Peyer's patch (tissue), 4 donors: Measurements from ENCODE around the gene OR52N4. TPM values are rescaled to one million over a fixed set of nuclear protein-coding genes. Genes with fewer than 3 reads are reported as not detected.

Experiments
- DNase-seq, 3 donors: peaks; one replicate each; pipeline ENCODE4 v3.0.0-alpha.2; 2017 to 2019
- H3K27ac ChIP-seq, 4 donors: fragments of 200-600 bp; sonication (generic); one replicate each; pipeline ENCODE4 v1.5.1; 2016 to 2019
- H3K27me3 ChIP-seq, 2 donors: fragments of 200-600 bp; sonication (generic); one replicate each; pipeline ENCODE4 v1.5.1; 2019
- H3K36me3 ChIP-seq, 3 donors: fragments of 200-600 bp; sonication (generic); one replicate each; pipeline ENCODE4 v1.5.1; 2016 to 2019
- H3K4me1 ChIP-seq, 4 donors: fragments of 200-600 bp; sonication (generic); one replicate each; pipeline ENCODE4 v1.5.1; 2016 to 2019
- H3K4me3 ChIP-seq, 4 donors: fragments of 200-600 bp; sonication (generic); 1 replicate in 3 of 4; 2 replicates in 1 of 4; pipeline ENCODE4 v1.5.1; 2016 to 2019; ENCODE audit warnings: mild to moderate bottlenecking in 1 of 4
- H3K9me3 ChIP-seq, 4 donors: fragments of 200-600 bp; sonication (generic); one replicate each; pipeline ENCODE4 v1.5.1; 2016 to 2019; ENCODE audit warnings: mild to moderate bottlenecking in 1 of 4
- POLR2A ChIP-seq, 2 donors: fragments of 450-650 bp; IDR thresholded peaks; one replicate each; pipeline ENCODE4 v1.5.1; 2017; ENCODE audit warnings: antibody characterized with exemption in 2 of 2, mild to moderate bottlenecking in 2 of 2, moderate library complexity in 2 of 2
- total RNA-seq, 4 donors: library from RNA; depleted of rRNA; stranded (reverse); fragments of >200 nt; gene quantifications; one replicate each; pipeline ENCODE4 v1.1.0, GENCODE V29; 2016
- TF ChIP-seq, protein P1 (sequence below), 6 experiments: fragments of 450-650 bp in 4 of 6; fragments of 200-600 bp in 2 of 6; sonication (generic) in 1 of 6; IDR thresholded peaks; one replicate each; pipeline ENCODE4 v1.5.1; 2017 to 2019; ENCODE audit warnings: antibody characterized with exemption in 6 of 6, mild to moderate bottlenecking in 3 of 6, moderate library complexity in 1 of 6

OR52N4 gene
- total RNA-seq, 4 donors from 2014 or later, result not detected

DNA sequence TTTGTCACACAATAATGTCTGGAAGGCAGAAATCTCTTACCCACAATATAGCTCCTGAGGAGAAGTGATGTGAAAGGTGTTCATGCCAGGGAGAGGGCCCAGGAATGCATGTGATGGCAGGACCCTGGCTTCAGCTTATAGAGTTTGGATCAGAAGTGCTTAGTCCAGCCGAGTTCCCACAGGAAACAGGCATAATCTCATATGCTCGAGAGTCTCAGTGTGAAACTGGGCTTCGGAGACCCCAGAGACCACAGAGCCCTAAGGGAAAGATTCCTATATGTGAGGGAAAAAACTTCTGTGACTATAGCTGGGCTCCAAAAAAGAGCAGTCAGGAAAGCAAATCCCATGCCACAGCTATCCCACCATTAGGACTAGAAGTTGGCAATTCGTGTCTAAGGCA is 29.2 kb downstream of the OR52N4 start, which contains the start of gene OR52N5:
TSS of gene OR52N5 (minus strand) at position 101 of the 400 bp plus-strand sequence. CDS start 4,721 bp downstream, outside the sequence.
- Histone ChIP-seq H3K36me3 (no peaks in the 10 kb centered on the region), H3K4me1 (no peaks in the 10 kb centered on the region), H3K27ac (no peak within 1 kb of the TSS), H3K27me3 (no peaks in the 10 kb centered on the region), H3K9me3 (no peaks in the 10 kb centered on the region), H3K4me3 (no peak within 1 kb of the TSS)
- TF ChIP-seq POLR2A (IDR thresholded peaks at IDR 0.05), result no peak
- TF ChIP-seq, protein P1, sequence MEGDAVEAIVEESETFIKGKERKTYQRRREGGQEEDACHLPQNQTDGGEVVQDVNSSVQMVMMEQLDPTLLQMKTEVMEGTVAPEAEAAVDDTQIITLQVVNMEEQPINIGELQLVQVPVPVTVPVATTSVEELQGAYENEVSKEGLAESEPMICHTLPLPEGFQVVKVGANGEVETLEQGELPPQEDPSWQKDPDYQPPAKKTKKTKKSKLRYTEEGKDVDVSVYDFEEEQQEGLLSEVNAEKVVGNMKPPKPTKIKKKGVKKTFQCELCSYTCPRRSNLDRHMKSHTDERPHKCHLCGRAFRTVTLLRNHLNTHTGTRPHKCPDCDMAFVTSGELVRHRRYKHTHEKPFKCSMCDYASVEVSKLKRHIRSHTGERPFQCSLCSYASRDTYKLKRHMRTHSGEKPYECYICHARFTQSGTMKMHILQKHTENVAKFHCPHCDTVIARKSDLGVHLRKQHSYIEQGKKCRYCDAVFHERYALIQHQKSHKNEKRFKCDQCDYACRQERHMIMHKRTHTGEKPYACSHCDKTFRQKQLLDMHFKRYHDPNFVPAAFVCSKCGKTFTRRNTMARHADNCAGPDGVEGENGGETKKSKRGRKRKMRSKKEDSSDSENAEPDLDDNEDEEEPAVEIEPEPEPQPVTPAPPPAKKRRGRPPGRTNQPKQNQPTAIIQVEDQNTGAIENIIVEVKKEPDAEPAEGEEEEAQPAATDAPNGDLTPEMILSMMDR (IDR thresholded peaks at IDR 0.05), result no peak
- no peak for DNase-seq

DNA sequence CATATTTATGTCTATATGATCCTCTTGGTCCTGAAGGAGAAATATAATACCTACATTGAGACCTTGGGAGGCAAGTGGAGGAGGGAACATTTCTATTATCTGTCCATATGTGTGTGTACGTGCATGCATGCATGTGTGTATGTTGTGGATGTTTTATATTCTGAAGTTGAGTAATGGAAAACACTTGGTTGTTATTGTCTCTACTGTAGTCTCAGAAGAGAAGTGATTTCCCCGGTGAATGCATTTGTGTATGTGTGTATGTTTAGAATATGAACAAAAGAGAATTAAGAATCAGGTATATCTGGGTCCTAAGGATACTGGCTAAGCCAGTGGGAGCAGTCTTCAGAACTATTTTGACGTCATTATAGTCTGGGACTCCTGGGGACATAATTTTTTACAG is 37.1 kb downstream of the OR52N4 start, which contains the start of gene OR52N1:
TSS of gene OR52N1 (minus strand) at position 101 of the 400 bp plus-strand sequence. CDS start 2,449 bp downstream, outside the sequence.
- H3K27me3 ChIP-seq, result no peaks in the 10 kb centered on the region
- no peak for DNase-seq
- no peak for TF ChIP-seq POLR2A (IDR thresholded peaks at IDR 0.05)
- TF ChIP-seq, protein P1 (IDR thresholded peaks at IDR 0.05), result no peak

DNA sequence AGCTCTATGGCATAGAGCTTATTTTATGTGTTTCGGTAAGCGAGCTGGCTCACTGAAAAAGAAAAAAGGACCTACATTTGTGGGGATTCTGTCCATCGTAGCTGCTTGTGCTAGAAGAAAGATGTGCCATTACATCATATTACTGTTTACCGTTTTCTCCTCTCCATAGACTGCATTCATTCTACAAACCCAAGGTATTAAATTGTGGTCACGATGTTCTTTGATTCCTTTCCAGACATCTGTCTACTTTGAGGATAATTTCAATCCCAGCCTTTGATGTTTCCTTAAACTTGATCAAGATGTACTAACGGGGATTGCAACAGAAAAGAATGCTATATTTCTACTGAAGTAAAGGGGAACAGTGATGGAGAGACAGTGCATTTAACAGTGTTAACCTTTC is 42.5 kb downstream of the OR52N4 start:
- Histone ChIP-seq H3K9me3 (no peaks in the 10 kb centered on the region), H3K4me3 (no peak overlapping the region), H3K27me3 (no peaks in the 10 kb centered on the region), H3K36me3 (no peaks in the 10 kb centered on the region), H3K4me1 (no peaks in the 10 kb centered on the region), H3K27ac (no peak overlapping the region)
- DNase-seq, result no peak
- TF ChIP-seq, protein P1 (IDR thresholded peaks at IDR 0.05), result no peak
- no peak for TF ChIP-seq POLR2A (IDR thresholded peaks at IDR 0.05)

More for the DNA sequence above, 37.1 kb downstream of the OR52N4 start, which contains the start of gene OR52N1:
- Histone ChIP-seq H3K4me1 (no peaks in the 10 kb centered on the region), H3K27ac (no peak within 1 kb of the TSS), H3K9me3 (no peaks in the 10 kb centered on the region), H3K36me3 (no peaks in the 10 kb centered on the region), H3K4me3 (no peak within 1 kb of the TSS)

DNA sequence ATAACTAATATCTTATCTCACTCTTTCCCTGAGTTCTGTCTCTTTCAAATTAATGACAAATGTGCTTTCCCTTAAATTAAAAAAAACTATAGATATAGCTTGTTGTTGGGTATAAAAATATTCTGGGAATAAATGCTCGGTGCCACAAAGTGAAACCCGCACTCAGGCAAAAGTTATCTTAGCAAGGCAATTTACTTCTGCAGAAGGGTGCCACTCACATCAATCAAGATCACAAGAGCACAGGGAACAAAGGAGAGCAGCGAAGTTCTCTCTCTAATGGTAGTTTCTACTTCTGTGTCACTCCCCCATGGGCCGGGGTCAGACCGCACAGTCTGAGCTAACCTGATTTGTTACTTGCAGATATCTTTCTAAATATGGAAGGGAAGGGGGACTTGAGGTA is 49.9 kb downstream of the OR52N4 start:
- H3K4me1 ChIP-seq, result no peaks in the 10 kb centered on the region
- no peaks in the 10 kb centered on the region for H3K9me3 ChIP-seq
- H3K27ac ChIP-seq, result no peak overlapping the region
- DNase-seq, result no peak
- no peak for TF ChIP-seq POLR2A (IDR thresholded peaks at IDR 0.05)
- TF ChIP-seq, protein P1 (IDR thresholded peaks at IDR 0.05), result no peak
- no peak overlapping the region for H3K4me3 ChIP-seq
- H3K36me3 ChIP-seq, result no peaks in the 10 kb centered on the region
- no peaks in the 10 kb centered on the region for H3K27me3 ChIP-seq

Other genes with a start within 250 kb of the OR52N4 start
- 1 to 10 TPM in 1 of 4 donors, under 1 TPM in 1, not detected in 2; 0.53 to 5.8 TPM for gene UBQLN3, start 244.3 kb upstream of the OR52N4 start, total RNA-seq
- gene UBQLNL, start 237.5 kb upstream of the OR52N4 start, total RNA-seq, result under 1 TPM in 1 of 4 donors, not detected in 3; 0.80 TPM
- not detected for gene OR52H1, start 205.7 kb upstream of the OR52N4 start, total RNA-seq
- gene OR52B6, start 173.4 kb upstream of the OR52N4 start, total RNA-seq, result not detected
- 1 to 10 TPM in 3 of 4 donors, under 1 TPM in 1; 0.53 to 3.3 (median 1.3) TPM for gene TRIM6, start 157.6 kb upstream of the OR52N4 start, total RNA-seq
- 10 to 100 TPM in 3 of 4 donors, 1 to 10 TPM in 1; 6.7 to 14.9 (median 11.0) TPM for gene TRIM34, start 129.2 kb upstream of the OR52N4 start, total RNA-seq
- gene TRIM5, start 69.2 kb upstream of the OR52N4 start, total RNA-seq, result 10 to 100 TPM in 3 of 4 donors, 1 to 10 TPM in 1; 8.1 to 55.3 (median 21.3) TPM
- gene TRIM22, start 64.5 kb upstream of the OR52N4 start, total RNA-seq, result 100 to 1,000 TPM in 1 of 4 donors, 10 to 100 TPM in 3; 23.9 to 309 (median 34.3) TPM
- not detected for gene OR56B1, start 17.8 kb upstream of the OR52N4 start, total RNA-seq
- not detected for gene OR52N5, start 29.1 kb downstream of the OR52N4 start, total RNA-seq
- not detected for gene OR52N1, start 37.0 kb downstream of the OR52N4 start, total RNA-seq
- gene OR52N2, start 54.7 kb downstream of the OR52N4 start, total RNA-seq, result not detected
- not detected for gene OR52E6, start 87.7 kb downstream of the OR52N4 start, total RNA-seq
- gene OR52E8, start 103.4 kb downstream of the OR52N4 start, total RNA-seq, result not detected
- not detected for gene OR52E4, start 126.4 kb downstream of the OR52N4 start, total RNA-seq
- gene OR52E5, start 139.0 kb downstream of the OR52N4 start, total RNA-seq, result not detected
- gene OR56A3, start 188.0 kb downstream of the OR52N4 start, total RNA-seq, result not detected
- gene OR56A5, start 214.3 kb downstream of the OR52N4 start, total RNA-seq, result not detected
- gene OR52L1, start 232.7 kb downstream of the OR52N4 start, total RNA-seq, result not detected